ENCODE results near the gene KCNB1.

Gene KCNB1

GRCh38 chr20:49483696-49484123, 1.2 kb upstream of the KCNB1 start:
- Histone ChIP-seq H3K27me3 (no peaks in the 10 kb centered on the region), H3K4me3 (ENCODE audit: low read depth, low read length) (peak overlapping the region; percentile 79), H3K36me3 (no peaks in the 10 kb centered on the region; the same call in 1 of the 2 replicates), H3K9me3 (no peaks in the 10 kb centered on the region), H3K4me1 (0 out of 2 replicates have a peak, but pooled peaks cover 3% of the 10 kb centered on the region)
- TF ChIP-seq, protein P1, sequence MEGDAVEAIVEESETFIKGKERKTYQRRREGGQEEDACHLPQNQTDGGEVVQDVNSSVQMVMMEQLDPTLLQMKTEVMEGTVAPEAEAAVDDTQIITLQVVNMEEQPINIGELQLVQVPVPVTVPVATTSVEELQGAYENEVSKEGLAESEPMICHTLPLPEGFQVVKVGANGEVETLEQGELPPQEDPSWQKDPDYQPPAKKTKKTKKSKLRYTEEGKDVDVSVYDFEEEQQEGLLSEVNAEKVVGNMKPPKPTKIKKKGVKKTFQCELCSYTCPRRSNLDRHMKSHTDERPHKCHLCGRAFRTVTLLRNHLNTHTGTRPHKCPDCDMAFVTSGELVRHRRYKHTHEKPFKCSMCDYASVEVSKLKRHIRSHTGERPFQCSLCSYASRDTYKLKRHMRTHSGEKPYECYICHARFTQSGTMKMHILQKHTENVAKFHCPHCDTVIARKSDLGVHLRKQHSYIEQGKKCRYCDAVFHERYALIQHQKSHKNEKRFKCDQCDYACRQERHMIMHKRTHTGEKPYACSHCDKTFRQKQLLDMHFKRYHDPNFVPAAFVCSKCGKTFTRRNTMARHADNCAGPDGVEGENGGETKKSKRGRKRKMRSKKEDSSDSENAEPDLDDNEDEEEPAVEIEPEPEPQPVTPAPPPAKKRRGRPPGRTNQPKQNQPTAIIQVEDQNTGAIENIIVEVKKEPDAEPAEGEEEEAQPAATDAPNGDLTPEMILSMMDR (IDR thresholded peaks at IDR 0.05; ENCODE audit: low read depth, low read length), result no peak
- peak; percentile 35 for DNase-seq

- H3K27me3 ChIP-seq, result no peaks in the 10 kb centered on the region
- TF ChIP-seq, protein P1 (IDR thresholded peaks at IDR 0.05; ENCODE audit: low read depth, low read length), result no peak
- peak overlapping the region; percentile 79 for H3K4me3 ChIP-seq (ENCODE audit: low read depth, low read length)
- DNase-seq, result no peak
- no peaks in the 10 kb centered on the region for H3K9me3 ChIP-seq
- no peaks in the 10 kb centered on the region; the same call in 1 of the 2 replicates for H3K36me3 ChIP-seq
- H3K4me1 ChIP-seq, result 0 out of 2 replicates have a peak, but pooled peaks cover 3% of the 10 kb centered on the region
These were observed 689 bp upstream of the KCNB1 start for GRCh38 chr20:49483018-49483695.

DNA sequence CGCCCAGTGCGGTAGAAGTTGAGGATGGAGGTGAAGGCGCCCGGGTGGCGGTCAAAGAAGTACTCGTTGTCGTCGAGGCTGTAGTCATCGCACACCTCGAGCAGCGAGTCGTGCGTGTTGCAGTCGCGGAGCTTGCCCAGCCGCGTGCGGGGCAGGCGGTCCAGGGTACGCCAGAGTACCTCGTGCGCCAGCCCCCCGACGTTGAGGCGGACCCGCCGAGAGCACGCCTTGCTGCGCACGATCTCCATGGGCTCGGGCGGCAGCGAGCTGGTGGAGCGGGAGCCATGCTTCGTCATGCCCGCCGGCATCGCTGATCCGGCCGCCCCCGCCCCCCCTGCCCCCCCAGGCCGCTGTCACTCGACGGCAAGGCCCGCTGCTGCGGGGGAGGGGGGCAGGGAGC, 295 bp downstream of the KCNB1 start:
- Histone ChIP-seq H3K9me3 (no peaks in the 10 kb centered on the region), H3K4me1 (0 out of 2 replicates have a peak, but pooled peaks cover 3% of the 10 kb centered on the region), H3K36me3 (no peaks in the 10 kb centered on the region; the same call in 1 of the 2 replicates), H3K4me3 (ENCODE audit: low read depth, low read length) (no peak overlapping the region), H3K27me3 (no peaks in the 10 kb centered on the region)
- TF ChIP-seq, protein P1 (IDR thresholded peaks at IDR 0.05; ENCODE audit: low read depth, low read length), result no peak
- DNase-seq, result no peak

- H3K27me3 ChIP-seq, result no peaks in the 10 kb centered on the region
- no peak overlapping the region for H3K4me3 ChIP-seq (ENCODE audit: low read depth, low read length)
- H3K36me3 ChIP-seq, result no peaks in the 10 kb centered on the region; the same call in 1 of the 2 replicates
- TF ChIP-seq, protein P1 (IDR thresholded peaks at IDR 0.05; ENCODE audit: low read depth, low read length), result no peak
- peaks cover 3% of the 10 kb centered on the region; the same call in 1 of the 2 replicates for H3K4me1 ChIP-seq
- DNase-seq, result no peak
- H3K9me3 ChIP-seq, result no peaks in the 10 kb centered on the region
These were observed 1.4 kb downstream of the KCNB1 start for GRCh38 chr20:49481116-49481515.

DNA sequence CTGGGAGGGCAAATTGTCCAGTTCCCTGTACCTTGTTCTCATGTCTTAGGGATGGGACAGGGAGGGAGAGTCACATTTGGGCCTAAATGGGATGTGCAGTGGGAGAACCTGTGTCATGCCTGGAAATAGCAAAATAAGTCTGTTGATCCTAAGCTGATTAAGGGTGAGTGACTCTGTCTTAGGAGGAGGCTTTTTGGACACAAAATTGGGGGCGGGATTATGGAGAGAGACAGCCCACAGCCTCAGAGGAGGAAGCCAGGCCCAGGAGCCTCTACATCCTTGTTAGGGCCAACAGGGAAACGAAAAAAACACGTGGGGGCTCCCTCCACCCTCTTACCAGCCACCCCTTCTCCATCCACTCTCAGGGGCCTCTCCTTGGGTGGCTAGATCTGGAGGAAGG, 2.2 kb downstream of the KCNB1 start:
- Histone ChIP-seq H3K4me3 (ENCODE audit: low read depth, low read length) (no peak overlapping the region), H3K27me3 (no peaks in the 10 kb centered on the region), H3K9me3 (no peaks in the 10 kb centered on the region), H3K36me3 (no peaks in the 10 kb centered on the region; the same call in 1 of the 2 replicates), H3K4me1 (peaks cover 12% of the 10 kb centered on the region)
- no peak for DNase-seq
- TF ChIP-seq, protein P1 (IDR thresholded peaks at IDR 0.05; ENCODE audit: low read depth, low read length), result no peak

DNA sequence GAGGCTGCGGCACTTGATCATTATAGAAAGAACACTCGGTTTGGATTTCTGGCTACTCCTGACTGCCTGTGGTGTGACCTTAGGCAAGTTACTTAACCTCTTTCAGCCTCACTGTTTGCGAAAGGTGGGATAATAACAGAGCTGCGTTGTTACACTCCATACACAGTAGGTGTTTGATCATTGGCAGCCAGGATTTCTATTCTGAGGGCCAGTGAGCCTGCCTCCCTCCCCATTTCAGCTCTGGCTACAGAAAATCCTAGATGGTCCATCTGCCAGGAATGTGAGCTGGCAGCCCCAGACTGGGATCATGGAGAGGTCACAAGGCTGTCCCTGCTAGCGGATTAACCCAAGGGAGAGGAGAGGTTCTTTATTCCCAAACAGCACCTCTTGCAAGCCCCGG, 2.7 kb downstream of the KCNB1 start:
- DNase-seq, result no peak
- H3K4me3 ChIP-seq (ENCODE audit: low read depth, low read length), result no peak overlapping the region
- H3K4me1 ChIP-seq, result peaks cover 12% of the 10 kb centered on the region
- H3K27me3 ChIP-seq, result no peaks in the 10 kb centered on the region
- no peaks in the 10 kb centered on the region; the same call in 1 of the 2 replicates for H3K36me3 ChIP-seq
- TF ChIP-seq, protein P1 (IDR thresholded peaks at IDR 0.05; ENCODE audit: low read depth, low read length), result no peak
- H3K9me3 ChIP-seq, result no peaks in the 10 kb centered on the region
